Nucleus accumbens (tissue), 56 donors: ENCODE data around the gene CHDH.

ENCODE experiments used
- DNase-seq, 56 donors: peaks; one replicate each; lab custom pipeline; 2025; lab: John Stamatoyannopoulos, UW

Gene CHDH

GRCh38 chr3:53858096-53858741 lies 12.0 kb upstream of the CHDH start:
- no peak for DNase-seq

- DNase-seq: no peak
These were observed 10.7 kb upstream of the CHDH start for GRCh38 chr3:53856964-53857363.

DNA sequence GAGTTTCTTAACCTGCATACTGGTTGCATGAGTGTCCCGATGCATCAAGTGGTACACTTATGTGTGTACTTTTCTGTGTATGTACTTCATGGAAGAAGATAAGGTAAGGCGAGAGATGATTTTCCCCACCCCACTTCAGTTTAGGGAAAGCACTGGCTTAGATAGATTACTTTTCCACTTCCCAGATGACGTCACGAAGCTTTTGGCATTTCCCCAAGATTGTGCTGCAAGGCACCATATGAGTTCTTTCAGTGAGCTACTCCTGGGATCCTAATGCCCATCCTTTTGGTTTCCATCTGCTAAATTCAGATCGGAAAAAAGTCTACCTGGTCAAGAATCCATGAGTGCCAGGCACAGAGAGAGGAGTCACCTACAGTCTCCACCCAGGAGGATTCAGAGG lies 4.7 kb upstream of the CHDH start:
- DNase-seq: peak in 1 of 56 donors; percentile 28

- DNase-seq: no peak
These were observed 3.7 kb upstream of the CHDH start for GRCh38 chr3:53849916-53850315.

DNA sequence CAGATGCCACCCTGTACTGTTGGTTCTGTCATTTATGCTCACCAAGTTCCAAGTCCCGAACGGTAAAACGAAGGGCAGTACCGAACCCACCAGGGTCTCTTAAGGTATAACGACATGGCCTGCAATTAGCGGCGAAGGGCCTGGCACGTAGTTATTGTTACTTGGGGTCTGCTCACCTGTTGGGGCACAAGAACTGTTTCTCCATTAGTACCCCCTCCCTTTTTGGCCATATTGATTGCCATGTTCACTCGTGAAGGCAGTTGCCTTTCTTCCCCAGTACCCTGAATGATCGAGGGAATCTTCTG lies 584 bp upstream of the CHDH start:
- no peak for DNase-seq

- DNase-seq: peak in 4 of 56 donors; percentile 42 to 65 (median 54)
These were observed 412 bp downstream of the CHDH start for GRCh38 chr3:53845881-53846133.

DNA sequence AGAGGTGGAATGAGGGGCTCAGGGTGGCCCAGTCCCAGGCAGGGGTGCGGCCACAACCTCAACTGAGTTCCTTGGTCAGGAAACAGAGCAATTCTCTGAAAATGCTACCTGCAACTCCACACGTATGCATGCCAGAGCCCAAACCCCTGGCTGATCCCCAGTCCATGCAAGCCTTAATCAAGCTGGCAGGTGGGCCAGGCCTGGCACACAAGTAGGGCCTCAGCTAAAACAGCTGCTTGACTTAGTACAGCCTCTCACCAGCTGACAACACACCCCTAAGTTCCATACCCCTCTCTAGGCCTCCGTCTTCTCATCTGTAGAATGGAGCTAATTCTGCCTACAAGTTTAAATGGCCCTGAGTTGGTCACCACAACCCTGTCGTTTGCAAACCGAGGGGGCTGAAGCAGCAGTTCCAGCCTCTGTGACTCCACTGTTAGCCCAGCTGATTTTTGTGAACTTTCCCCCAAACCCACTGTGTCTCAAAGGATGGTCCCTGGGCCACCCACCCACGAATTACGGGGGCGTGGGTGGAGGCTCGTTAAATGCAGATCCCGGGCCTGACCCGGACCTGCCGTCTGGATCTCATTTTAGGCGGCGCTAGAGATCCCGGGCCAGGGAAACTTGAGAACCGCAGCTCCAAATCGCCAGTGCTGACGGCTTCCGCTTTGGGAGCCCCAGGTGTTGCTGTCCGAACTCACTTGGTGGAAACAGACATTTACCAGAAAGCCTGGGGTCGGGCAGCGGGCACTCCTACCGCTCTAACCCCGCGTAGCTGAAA lies 927 bp downstream of the CHDH start:
- peak in 28 of 56 donors; percentile 16 to 65 (median 31) for DNase-seq

DNA sequence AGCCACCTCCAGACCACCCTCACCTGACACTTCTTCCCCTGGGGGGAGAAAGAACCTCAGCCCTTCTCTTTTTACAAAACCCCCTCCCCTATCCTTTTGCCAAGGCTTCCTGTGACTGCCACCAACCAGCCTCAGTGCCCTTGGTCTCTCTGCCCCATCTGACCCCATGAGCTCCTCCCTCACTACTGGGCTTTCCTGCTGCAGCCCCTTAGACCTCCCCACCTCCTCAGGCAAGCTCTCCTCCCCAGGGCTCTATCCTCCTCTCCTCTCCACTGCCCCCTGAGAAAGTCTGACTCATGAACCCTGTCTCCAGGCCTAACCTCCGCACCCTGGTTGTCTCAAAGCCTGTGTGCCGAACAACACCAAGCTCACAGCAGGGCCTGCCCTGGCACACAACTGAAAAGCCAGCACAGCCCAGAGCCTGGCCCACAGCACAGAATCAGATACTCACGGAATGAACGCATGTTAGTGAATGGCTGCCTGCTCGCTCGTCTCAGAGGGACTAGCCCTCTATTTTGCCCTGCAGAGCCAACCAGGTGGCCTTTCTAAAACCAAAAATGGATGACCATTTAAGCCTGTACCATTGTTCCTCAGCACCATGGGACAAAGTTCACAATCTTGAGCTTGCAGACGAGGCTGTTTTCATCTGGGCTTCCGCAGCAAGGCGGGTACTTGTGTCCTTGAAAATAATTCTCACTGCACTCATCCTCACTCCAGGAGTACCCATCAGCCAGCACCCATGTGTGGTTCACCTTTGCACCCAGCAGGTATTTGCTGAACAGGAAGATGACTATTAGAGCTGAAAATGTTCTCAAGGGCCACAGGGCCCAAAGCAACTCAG lies 1.7 kb downstream of the CHDH start:
- peak in 19 of 56 donors; percentile 13 to 70 (median 28) for DNase-seq

GRCh38 chr3:53843195-53844177 lies 2.7 kb downstream of the CHDH start:
- DNase-seq: peak in 3 of 56 donors; percentile 32 to 37 (median 36)

GRCh38 chr3:53842436-53843194 lies 3.6 kb downstream of the CHDH start:
- DNase-seq: peak; percentile 12 to 94 (median 75)

DNA sequence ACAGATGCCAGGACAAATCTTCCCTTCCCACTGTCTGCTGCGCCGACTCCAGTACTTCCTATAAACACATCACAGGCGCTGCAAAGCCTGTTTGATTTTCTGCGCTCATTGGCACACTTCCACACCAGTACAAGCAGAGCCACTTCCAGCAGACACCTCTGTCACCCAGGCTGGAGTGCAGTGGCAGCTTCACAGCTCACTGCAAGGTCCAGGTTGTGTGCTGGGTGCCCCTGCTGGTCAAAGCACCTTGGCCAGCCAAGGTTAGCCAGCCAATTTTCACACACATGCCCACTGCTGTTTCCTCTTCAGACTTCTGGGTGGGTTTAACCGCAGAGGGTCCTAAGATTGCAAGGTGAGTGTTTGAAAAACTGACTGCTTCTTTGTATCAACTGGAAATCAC lies 4.9 kb downstream of the CHDH start:
- DNase-seq: no peak

- DNase-seq: no peak
These were observed 8.9 kb downstream of the CHDH start for GRCh38 chr3:53837331-53837730.

DNA sequence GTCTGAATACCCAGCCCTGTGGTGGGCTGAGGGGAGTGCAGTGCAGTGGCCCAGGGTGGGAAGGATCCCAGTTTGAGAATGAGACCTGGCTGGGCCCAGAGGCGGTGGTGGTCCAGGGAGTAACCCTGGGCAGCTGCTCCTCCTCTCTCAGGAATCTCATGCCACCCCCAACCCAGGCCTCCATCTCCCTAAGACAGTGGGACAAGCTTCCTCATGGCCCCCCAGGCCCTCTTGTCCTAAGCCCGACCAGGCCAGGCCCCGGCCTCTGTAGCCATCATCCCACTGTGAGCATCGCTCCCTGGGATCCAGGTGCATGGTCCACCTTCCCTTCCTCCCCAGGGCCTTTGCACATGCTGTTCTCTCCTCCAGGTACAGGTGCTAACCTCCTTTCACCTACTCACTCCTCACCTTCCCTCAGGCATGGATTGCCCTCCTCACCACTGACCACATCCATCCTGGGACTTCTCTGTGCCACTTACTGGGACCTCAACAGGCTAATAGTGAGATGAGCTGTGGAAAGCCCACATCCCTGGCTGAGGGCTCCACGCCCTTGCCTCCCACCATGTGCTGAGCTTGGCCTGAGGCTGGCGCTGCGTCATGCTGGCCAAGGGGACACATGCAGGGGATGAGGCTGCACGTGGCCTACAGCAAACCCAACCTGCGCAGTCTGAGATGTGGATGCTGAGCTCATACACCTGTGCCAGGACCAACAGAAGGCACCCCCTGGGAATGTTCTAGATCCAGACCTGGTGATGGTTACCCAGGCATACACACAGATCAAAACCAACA lies 9.9 kb downstream of the CHDH start:
- no peak for DNase-seq

GRCh38 chr3:53835257-53835656 lies 11.0 kb downstream of the CHDH start:
- DNase-seq: no peak

- no peak for DNase-seq
These were observed 11.7 kb downstream of the CHDH start for GRCh38 chr3:53834429-53835095.

DNA sequence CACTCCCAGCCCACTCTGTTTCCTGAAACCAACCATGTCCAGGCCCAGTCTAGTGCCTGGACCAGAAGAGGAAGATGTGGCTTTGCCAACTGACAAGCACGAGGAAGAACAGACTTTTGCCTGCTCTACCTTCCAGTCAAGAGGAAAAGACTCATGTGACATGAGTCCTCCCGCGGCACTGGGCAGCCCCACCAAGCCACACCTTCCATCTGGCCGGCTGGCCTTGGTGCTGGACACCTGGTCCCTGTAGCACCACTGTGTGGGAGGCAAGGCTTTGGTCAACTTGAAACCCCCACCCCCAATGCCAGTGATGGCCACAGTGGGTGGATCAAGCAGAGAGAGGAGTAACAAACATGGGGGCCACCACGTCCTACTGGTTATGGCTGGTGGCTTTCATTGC lies 12.5 kb downstream of the CHDH start:
- DNase-seq: no peak

DNA sequence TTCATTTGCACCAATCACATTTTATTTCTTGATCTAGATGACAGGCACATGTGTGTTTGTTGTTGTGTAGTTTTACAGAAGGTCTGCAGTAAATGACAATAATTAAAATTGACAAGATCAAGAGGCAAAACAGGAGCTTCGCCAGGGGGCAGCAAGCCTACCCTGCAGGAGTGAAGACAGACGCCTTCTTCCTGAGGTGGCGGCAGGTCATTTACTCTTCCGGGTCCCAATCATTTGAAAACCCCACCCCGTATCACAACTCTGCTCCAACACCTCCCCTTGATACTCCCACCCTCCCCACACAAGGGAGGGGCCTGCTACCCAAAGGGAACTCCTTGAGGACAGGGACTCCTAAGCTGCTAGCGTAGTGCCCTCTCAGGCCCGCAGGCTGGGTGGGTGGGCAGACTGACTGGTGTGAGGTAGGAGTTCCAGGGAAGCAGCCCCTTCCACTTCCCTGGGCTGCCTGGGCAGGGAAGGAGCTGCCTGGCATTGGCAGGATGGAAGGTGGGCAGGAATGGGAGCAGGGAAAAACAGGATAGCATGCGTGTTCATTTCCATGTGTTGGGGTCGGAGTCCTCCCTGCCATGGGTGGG lies 13.1 kb downstream of the CHDH start:
- no peak for DNase-seq

GRCh38 chr3:53830944-53831343 lies 15.3 kb downstream of the CHDH start:
- DNase-seq: no peak
